ENCODE data around the gene SNAP29. TPM values are rescaled to one million over a fixed set of nuclear protein-coding genes. Genes with fewer than 3 reads are reported as not detected.

Gene SNAP29
- total and polyA plus RNA-seq, 9 of the 15 experiments (the other 6 are each of a cell fraction or from before 2014, with no cell fraction given), result 19.5 to 250 (median 75.9) TPM

GRCh38 chr22:20809538-20810185, 49.1 kb upstream of the SNAP29 start (continued):
- TF ChIP-seq ARID3A (IDR thresholded peaks at IDR 0.05; ENCODE audit: borderline replicate concordance, low read depth, low read length) (no peak), USF1 (CRISPR knock-in tag; IDR thresholded peaks at IDR 0.05) (peak; percentile 17; the same call in 1 of the 2 replicates), CREB3L1 (IDR thresholded peaks at IDR 0.05; ENCODE audit: borderline replicate concordance, low read depth) (no peak), TSHZ1 (CRISPR knock-in tag; IDR thresholded peaks at IDR 0.05) (no peak), ATF7 (IDR thresholded peaks at IDR 0.05) (no peak), BRD4 (IDR thresholded peaks at IDR 0.05) (no peak), PBX2 (CRISPR knock-in tag; IDR thresholded peaks at IDR 0.05; ENCODE audit: low read depth) (no peak), PBX2 (tag; conservative IDR thresholded peaks at IDR 0.05; ENCODE audit: low read depth) (no peak), HNRNPH1 (optimal IDR thresholded peaks at IDR 0.05; ENCODE audit: low read depth, low read length) (no peak), NR1H2 (CRISPR knock-in tag; IDR thresholded peaks at IDR 0.05) (no peak), DPF2 (IDR thresholded peaks at IDR 0.05) (no peak), CSDE1 (IDR thresholded peaks at IDR 0.05) (no peak), ETV5 (CRISPR knock-in tag; IDR thresholded peaks at IDR 0.05; ENCODE audit: low read depth) (no peak), FOXK2 (conservative IDR thresholded peaks at IDR 0.05 in 1 of 2, IDR thresholded peaks at IDR 0.05 in 1 of 2; ENCODE audit: low read depth in 2 of 2) (no peak), MTA3 (IDR thresholded peaks at IDR 0.05; ENCODE audit: borderline replicate concordance) (no peak), MBD2 (IDR thresholded peaks at IDR 0.05; ENCODE audit: borderline replicate concordance, low read depth) (no peak), IFI16 (CRISPR knock-in tag; IDR thresholded peaks at IDR 0.05) (no peak), PCBP2 (IDR thresholded peaks at IDR 0.05; ENCODE audit: low read depth, low read length, poor library complexity, severe bottlenecking) (no peak)
